Measurements from ENCODE around the gene SLC50A1. TPM values are rescaled to one million over a fixed set of nuclear protein-coding genes. Genes with fewer than 3 reads are reported as not detected.

SLC50A1 gene
- total RNA-seq, 1 donor from 2014 or later = 22.8 TPM

- H3K36me3 Mint-ChIP-seq (ENCODE audit: low read depth, unreplicated experiment) = peaks cover 1% of the 10 kb centered on the region
- no peak for DNase-seq (ENCODE audit: low read depth)
- no peak for FAIRE-seq
Measured at GRCh38 chr1:155103325-155103724, 32.3 kb upstream of the SLC50A1 start.

GRCh38 chr1:155104605-155105534 is 30.8 kb upstream of the SLC50A1 start:
- Histone ChIP-seq H3K36me3 (ENCODE audit: insufficient read depth, low read length) (no peaks in the 10 kb centered on the region), H4K20me1 (ENCODE audit: insufficient read depth, low read length) (no peaks in the 10 kb centered on the region), H3K9me3 (ENCODE audit: insufficient read depth, low read depth, low read length) (no peaks in the 10 kb centered on the region), H3K27ac (ENCODE audit: low read depth, low read length) (no peak overlapping the region), H3K4me1 (ENCODE audit: insufficient read depth, low read length) (no peaks in the 10 kb centered on the region), H2AFZ (ENCODE audit: low read depth, low read length) (no peak overlapping the region), H3K9ac (ENCODE audit: low read length) (no peak overlapping the region), H3K79me2 (ENCODE audit: insufficient read depth, low read length) (no peaks in the 10 kb centered on the region), H3K4me2 (ENCODE audit: low read length) (no peak overlapping the region), H3K4me3 (ENCODE audit: insufficient read depth, low read depth, low read length) (no peak overlapping the region), H3K27me3 (ENCODE audit: insufficient read depth, low read length) (peaks cover 9% of the 10 kb centered on the region)
- Mint-ChIP-seq H3K9me3 (ENCODE audit: unreplicated experiment) (peaks cover 2% of the 10 kb centered on the region), H3K4me1 (ENCODE audit: low read depth, unreplicated experiment) (no peaks in the 10 kb centered on the region), H3K27me3 (ENCODE audit: low read depth, unreplicated experiment) (peaks cover 30% of the 10 kb centered on the region), H3K27ac (ENCODE audit: unreplicated experiment) (no peak overlapping the region), H3K36me3 (ENCODE audit: low read depth, unreplicated experiment) (peaks cover 1% of the 10 kb centered on the region), H3K4me3 (ENCODE audit: unreplicated experiment) (no peak overlapping the region)
- FAIRE-seq = no peak
- DNase-seq (ENCODE audit: low read depth) = no peak
- TF ChIP-seq EZH2 (IDR thresholded peaks at IDR 0.05; ENCODE audit: insufficient read depth, low read length) (no peak), CTCF (IDR thresholded peaks at IDR 0.05; ENCODE audit: insufficient read depth, low read depth, low read length) (no peak)

More at GRCh38 chr1:155103325-155103724, 32.3 kb upstream of the SLC50A1 start:
- H3K79me2 ChIP-seq (ENCODE audit: insufficient read depth, low read length) = no peaks in the 10 kb centered on the region
- Mint-ChIP-seq H3K4me3 (ENCODE audit: unreplicated experiment) (no peak overlapping the region), H3K27ac (ENCODE audit: unreplicated experiment) (no peak overlapping the region), H3K27me3 (ENCODE audit: low read depth, unreplicated experiment) (peaks cover 24% of the 10 kb centered on the region), H3K4me1 (ENCODE audit: low read depth, unreplicated experiment) (no peaks in the 10 kb centered on the region), H3K9me3 (ENCODE audit: unreplicated experiment) (peaks cover 2% of the 10 kb centered on the region)
- H3K4me1 ChIP-seq (ENCODE audit: insufficient read depth, low read length) = no peaks in the 10 kb centered on the region
- H3K27ac ChIP-seq (ENCODE audit: low read depth, low read length) = no peak overlapping the region
- no peak overlapping the region for H3K4me3 ChIP-seq (ENCODE audit: insufficient read depth, low read depth, low read length)
- peaks cover 10% of the 10 kb centered on the region for H3K27me3 ChIP-seq (ENCODE audit: insufficient read depth, low read length)
- TF ChIP-seq EZH2 (IDR thresholded peaks at IDR 0.05; ENCODE audit: insufficient read depth, low read length) = no peak
- TF ChIP-seq CTCF (IDR thresholded peaks at IDR 0.05; ENCODE audit: insufficient read depth, low read depth, low read length) = no peak
- H3K9me3 ChIP-seq (ENCODE audit: insufficient read depth, low read depth, low read length) = no peaks in the 10 kb centered on the region
- H4K20me1 ChIP-seq (ENCODE audit: insufficient read depth, low read length) = no peaks in the 10 kb centered on the region
- H3K36me3 ChIP-seq (ENCODE audit: insufficient read depth, low read length) = no peaks in the 10 kb centered on the region
- H3K9ac ChIP-seq (ENCODE audit: low read length) = no peak overlapping the region
- H2AFZ ChIP-seq (ENCODE audit: low read depth, low read length) = no peak overlapping the region
- H3K4me2 ChIP-seq (ENCODE audit: low read length) = no peak overlapping the region

- Histone ChIP-seq H3K4me1 (ENCODE audit: insufficient read depth, low read length) (no peaks in the 10 kb centered on the region), H3K27me3 (ENCODE audit: insufficient read depth, low read length) (peaks cover 9% of the 10 kb centered on the region), H3K4me2 (ENCODE audit: low read length) (no peak overlapping the region), H3K9me3 (ENCODE audit: insufficient read depth, low read depth, low read length) (no peaks in the 10 kb centered on the region), H2AFZ (ENCODE audit: low read depth, low read length) (no peak overlapping the region), H3K36me3 (ENCODE audit: insufficient read depth, low read length) (no peaks in the 10 kb centered on the region), H3K4me3 (ENCODE audit: insufficient read depth, low read depth, low read length) (no peak overlapping the region), H4K20me1 (ENCODE audit: insufficient read depth, low read length) (no peaks in the 10 kb centered on the region), H3K9ac (ENCODE audit: low read length) (no peak overlapping the region), H3K27ac (ENCODE audit: low read depth, low read length) (no peak overlapping the region), H3K79me2 (ENCODE audit: insufficient read depth, low read length) (no peaks in the 10 kb centered on the region)
- Mint-ChIP-seq H3K27me3 (ENCODE audit: low read depth, unreplicated experiment) (peaks cover 30% of the 10 kb centered on the region), H3K4me1 (ENCODE audit: low read depth, unreplicated experiment) (no peaks in the 10 kb centered on the region), H3K4me3 (ENCODE audit: unreplicated experiment) (no peak overlapping the region), H3K9me3 (ENCODE audit: unreplicated experiment) (peaks cover 2% of the 10 kb centered on the region), H3K27ac (ENCODE audit: unreplicated experiment) (no peak overlapping the region), H3K36me3 (ENCODE audit: low read depth, unreplicated experiment) (peaks cover 1% of the 10 kb centered on the region)
- DNase-seq (ENCODE audit: low read depth) (no peak), FAIRE-seq (no peak)
- TF ChIP-seq EZH2 (IDR thresholded peaks at IDR 0.05; ENCODE audit: insufficient read depth, low read length) (no peak), CTCF (IDR thresholded peaks at IDR 0.05; ENCODE audit: insufficient read depth, low read depth, low read length) (no peak)
Measured at GRCh38 chr1:155105604-155106011, 30.0 kb upstream of the SLC50A1 start.

All from astrocyte (in vitro differentiated cells and primary cell).